MCF 10A (cell line): ENCODE measurements around the gene SIGLEC6. TPM values are rescaled to one million over a fixed set of nuclear protein-coding genes. Genes with fewer than 3 reads are reported as not detected.

ENCODE experiments used
- BruUV-seq: library from RNA; stranded (reverse); fragments of 400-500 nt; replicated peaks from 2 replicates; lab custom pipeline; 2021; lab: Mats Ljungman, UMichigan
- CTCF ChIA-PET: fragments of 300-600 bp; sonication (Branson Sonifier 250); formaldehyde crosslinking; extraction: SDS; loops from one replicate; lab custom pipeline; 2021; ENCODE audit warnings: antibody characterized with exemption, inconsistent platforms; lab: Yijun Ruan, JAX
- POLR2A ChIA-PET: fragments of 300-600, 350-650 bp; sonication (Branson Sonifier 250); formaldehyde crosslinking; extraction: SDS; loops from one replicate; lab custom pipeline; 2020; ENCODE audit warnings: antibody characterized with exemption, inconsistent platforms; lab: Yijun Ruan, JAX
- DNase-seq: peaks from one replicate; pipeline ENCODE4 v3.0.0-alpha.2; 2018; ENCODE audit not compliant: unreplicated experiment
- H3K27ac Mint-ChIP-seq: one replicate; pipeline ENCODE4 v1.8.0; 2022; ENCODE audit warnings: mild to moderate bottlenecking, low read depth, mixed read lengths; ENCODE audit not compliant: unreplicated experiment
- H3K27me3 Mint-ChIP-seq: one replicate; pipeline ENCODE4 v1.8.0; 2022; ENCODE audit warnings: mixed read lengths; ENCODE audit not compliant: insufficient read depth, unreplicated experiment
- H3K36me3 Mint-ChIP-seq: one replicate; pipeline ENCODE4 v1.8.0; 2022; ENCODE audit warnings: mild to moderate bottlenecking, moderate library complexity, mixed read lengths; ENCODE audit not compliant: insufficient read depth, unreplicated experiment
- H3K4me1 Mint-ChIP-seq: one replicate; pipeline ENCODE4 v1.8.0; 2022; ENCODE audit warnings: mixed read lengths; ENCODE audit not compliant: insufficient read depth, unreplicated experiment
- H3K4me3 Mint-ChIP-seq: one replicate; pipeline ENCODE4 v1.8.0; 2022; ENCODE audit warnings: mild to moderate bottlenecking, moderate library complexity, mixed read lengths; ENCODE audit not compliant: unreplicated experiment
- H3K9me3 Mint-ChIP-seq: one replicate; pipeline ENCODE4 v1.8.0; 2022; ENCODE audit warnings: mixed read lengths; ENCODE audit not compliant: unreplicated experiment
- intact Hi-C: fragments of 100-400 bp; cut with micrococcal nuclease; formaldehyde crosslinking; loops from 2 replicates; pipeline ENCODE4 v1.14.1; 2022
- total RNA-seq: library from RNA; stranded (reverse); gene quantifications from 2 replicates; pipeline ENCODE4 v1.2.3, GENCODE V29; 2022
- TF ChIP-seq, protein P1 (sequence below): fragments of 200-600 bp; IDR thresholded peaks from one replicate; pipeline ENCODE4 v1.8.0; 2022; ENCODE audit warnings: antibody characterized with exemption, mild to moderate bottlenecking; ENCODE audit not compliant: unreplicated experiment

Gene SIGLEC6
- total RNA-seq, 1 experiment from 2014 or later = not detected

DNA sequence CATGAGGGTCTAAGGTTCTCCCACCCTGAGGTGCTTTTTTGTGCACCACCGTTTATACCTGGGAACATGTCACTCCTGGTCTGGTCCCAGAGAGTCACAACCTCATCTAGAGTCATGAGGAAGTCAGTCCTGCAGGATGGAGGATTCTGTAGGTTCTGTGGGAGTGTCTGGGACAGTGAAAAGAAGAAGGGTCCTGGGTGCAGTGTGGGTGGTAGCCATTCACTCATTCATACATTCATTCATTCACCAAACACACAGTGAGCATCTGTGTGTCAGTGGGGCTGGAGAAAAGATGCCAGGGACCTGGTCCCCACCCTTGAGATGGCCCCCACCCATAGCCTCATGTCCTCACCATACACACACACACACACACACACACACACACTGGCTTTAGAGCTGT lies 61.8 kb downstream of the SIGLEC6 start:
- no peaks in the 10 kb centered on the region for H3K4me1 Mint-ChIP-seq
- CTCF ChIA-PET = interaction anchor here (0.7 to 1.1 kb wide), 2 partner anchors 16 to 28 kb away, joined by 3 read pairs; no protein-coding TSS in a partner anchor
- H3K9me3 Mint-ChIP-seq = no peaks in the 10 kb centered on the region
- intact Hi-C loops = no loop called here
- no TSS peak for BruUV-seq
- H3K27ac Mint-ChIP-seq = no peak overlapping the region
- H3K4me3 Mint-ChIP-seq = no peak overlapping the region
- no peaks in the 10 kb centered on the region for H3K36me3 Mint-ChIP-seq
- DNase-seq = no peak
- POLR2A ChIA-PET = no interaction called here
- H3K27me3 Mint-ChIP-seq = no peaks in the 10 kb centered on the region
- TF ChIP-seq, protein P1, sequence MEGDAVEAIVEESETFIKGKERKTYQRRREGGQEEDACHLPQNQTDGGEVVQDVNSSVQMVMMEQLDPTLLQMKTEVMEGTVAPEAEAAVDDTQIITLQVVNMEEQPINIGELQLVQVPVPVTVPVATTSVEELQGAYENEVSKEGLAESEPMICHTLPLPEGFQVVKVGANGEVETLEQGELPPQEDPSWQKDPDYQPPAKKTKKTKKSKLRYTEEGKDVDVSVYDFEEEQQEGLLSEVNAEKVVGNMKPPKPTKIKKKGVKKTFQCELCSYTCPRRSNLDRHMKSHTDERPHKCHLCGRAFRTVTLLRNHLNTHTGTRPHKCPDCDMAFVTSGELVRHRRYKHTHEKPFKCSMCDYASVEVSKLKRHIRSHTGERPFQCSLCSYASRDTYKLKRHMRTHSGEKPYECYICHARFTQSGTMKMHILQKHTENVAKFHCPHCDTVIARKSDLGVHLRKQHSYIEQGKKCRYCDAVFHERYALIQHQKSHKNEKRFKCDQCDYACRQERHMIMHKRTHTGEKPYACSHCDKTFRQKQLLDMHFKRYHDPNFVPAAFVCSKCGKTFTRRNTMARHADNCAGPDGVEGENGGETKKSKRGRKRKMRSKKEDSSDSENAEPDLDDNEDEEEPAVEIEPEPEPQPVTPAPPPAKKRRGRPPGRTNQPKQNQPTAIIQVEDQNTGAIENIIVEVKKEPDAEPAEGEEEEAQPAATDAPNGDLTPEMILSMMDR = no peak

DNA sequence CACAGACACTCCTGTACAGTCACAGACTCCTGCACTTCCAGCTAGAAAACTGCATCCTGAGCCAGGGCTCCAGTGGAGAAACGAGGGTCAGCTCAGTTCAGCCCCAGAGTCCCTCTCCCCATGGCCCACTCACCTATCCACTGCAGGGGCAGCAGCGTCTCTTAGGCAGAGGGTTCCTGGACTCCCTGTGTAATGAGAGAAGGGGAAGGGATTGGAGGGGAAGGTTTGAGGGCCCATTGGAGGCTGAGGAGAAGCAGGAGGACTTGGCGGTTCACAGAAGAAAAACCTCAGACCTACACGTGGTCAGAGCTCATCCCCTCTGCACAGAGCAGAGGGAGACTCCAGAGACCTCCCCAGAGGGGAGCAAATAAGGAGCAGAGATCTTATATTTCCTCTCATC lies 62.3 kb downstream of the SIGLEC6 start:
- intact Hi-C loops = no loop called here
- TF ChIP-seq, protein P1 = no peak
- no peaks in the 10 kb centered on the region for H3K4me1 Mint-ChIP-seq
- H3K9me3 Mint-ChIP-seq = no peaks in the 10 kb centered on the region
- ChIA-PET POLR2A (no interaction called here), CTCF (interaction anchor here (0.6 to 1.5 kb wide), 5 partner anchors 28 to 219 kb away, joined by 3 to 7 read pairs (median 3); no protein-coding TSS in a partner anchor)
- no peak overlapping the region for H3K27ac Mint-ChIP-seq
- no peak for DNase-seq
- H3K27me3 Mint-ChIP-seq = no peaks in the 10 kb centered on the region
- no peak overlapping the region for H3K4me3 Mint-ChIP-seq
- no TSS peak for BruUV-seq
- no peaks in the 10 kb centered on the region for H3K36me3 Mint-ChIP-seq

DNA sequence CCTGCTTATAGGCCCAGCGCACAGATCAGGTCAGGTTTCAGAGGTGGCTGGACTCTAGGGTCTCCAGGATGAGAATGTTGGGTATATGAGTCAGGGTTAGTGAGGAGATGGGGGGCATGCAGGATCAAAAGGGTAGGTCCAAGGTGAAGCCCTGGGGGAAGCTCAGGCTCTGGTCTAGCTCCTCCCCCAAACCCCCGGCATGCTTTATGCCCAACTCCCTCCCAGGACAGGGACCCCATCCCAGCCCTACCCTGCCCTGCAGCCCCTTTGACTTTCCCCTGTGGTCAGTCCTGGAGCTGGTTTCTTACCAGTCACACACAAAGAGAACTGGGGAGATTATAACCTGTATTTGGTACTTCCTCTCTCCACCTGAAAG lies 62.9 kb downstream of the SIGLEC6 start:
- H3K27ac Mint-ChIP-seq = no peak overlapping the region
- no peaks in the 10 kb centered on the region for H3K36me3 Mint-ChIP-seq
- TF ChIP-seq, protein P1 = no peak
- no peak overlapping the region for H3K4me3 Mint-ChIP-seq
- ChIA-PET CTCF (interaction anchor here (0.7 to 1.5 kb wide), 5 partner anchors 170 to 301 kb away, joined by 3 to 7 read pairs (median 3); no protein-coding TSS in a partner anchor), POLR2A (no interaction called here)
- H3K9me3 Mint-ChIP-seq = no peaks in the 10 kb centered on the region
- H3K4me1 Mint-ChIP-seq = no peaks in the 10 kb centered on the region
- no TSS peak for BruUV-seq
- DNase-seq = no peak
- no peaks in the 10 kb centered on the region for H3K27me3 Mint-ChIP-seq
- intact Hi-C loops = no loop called here

DNA sequence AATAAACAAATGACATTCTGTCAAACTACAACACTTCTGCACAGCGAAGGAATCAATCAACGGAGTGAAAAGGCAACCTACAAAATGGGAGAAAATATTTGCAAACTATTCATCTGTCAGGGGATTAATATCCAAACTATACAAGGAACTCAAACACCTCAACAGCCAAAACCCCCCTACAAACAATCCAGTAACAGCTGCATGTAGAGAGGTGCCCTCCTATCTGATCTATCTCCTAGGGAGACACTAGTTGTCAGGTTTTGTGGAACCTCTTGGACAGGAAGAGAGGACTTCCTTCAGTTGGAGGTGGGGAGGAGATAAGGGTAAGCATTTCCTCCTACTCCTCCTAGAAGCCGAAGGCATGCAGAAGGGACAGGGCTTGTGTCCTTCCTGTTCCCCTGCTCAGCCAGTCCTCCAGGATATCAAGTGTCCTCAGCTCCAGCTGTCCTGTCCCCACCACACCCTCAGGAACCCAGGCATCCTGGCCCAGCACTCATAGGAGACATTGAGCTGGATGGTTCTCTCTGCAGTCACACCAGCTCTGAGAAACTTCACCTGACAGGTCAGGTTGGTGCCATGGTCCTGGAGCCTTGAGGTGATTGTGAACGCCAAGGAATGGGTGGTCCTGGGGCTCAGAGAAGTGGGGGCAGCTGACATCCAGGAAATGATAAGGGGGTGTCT lies 63.5 kb downstream of the SIGLEC6 start:
- CTCF ChIA-PET = interaction anchor here (0.7 to 1.5 kb wide), 5 partner anchors 171 to 300 kb away, joined by 3 to 7 read pairs (median 3); no protein-coding TSS in a partner anchor
- no peak overlapping the region for H3K27ac Mint-ChIP-seq
- no peaks in the 10 kb centered on the region for H3K4me1 Mint-ChIP-seq
- no peaks in the 10 kb centered on the region for H3K36me3 Mint-ChIP-seq
- no peaks in the 10 kb centered on the region for H3K27me3 Mint-ChIP-seq
- intact Hi-C loops = no loop called here
- BruUV-seq = no TSS peak
- no peak for DNase-seq
- H3K9me3 Mint-ChIP-seq = no peaks in the 10 kb centered on the region
- POLR2A ChIA-PET = no interaction called here
- H3K4me3 Mint-ChIP-seq = no peak overlapping the region
- TF ChIP-seq, protein P1 = no peak

Other genes with a start within 250 kb of the SIGLEC6 start
- gene IGLON5, start 220.0 kb downstream of the SIGLEC6 start, total RNA-seq = not detected in 2 replicates
- 0.58 and 0.74 TPM in 2 replicates for gene VSIG10L, start 189.5 kb downstream of the SIGLEC6 start, total RNA-seq
- 109 and 114 TPM in 2 replicates for gene ETFB, start 165.3 kb downstream of the SIGLEC6 start, total RNA-seq
- gene CLDND2, start 162.7 kb downstream of the SIGLEC6 start, total RNA-seq = 0.79 TPM in 1 of 2 replicates, not detected in the other
- not detected in 2 replicates for gene NKG7, start 159.0 kb downstream of the SIGLEC6 start, total RNA-seq
- gene LIM2, start 143.7 kb downstream of the SIGLEC6 start, total RNA-seq = not detected in 2 replicates
- not detected in 2 replicates for gene C19orf84, start 141.1 kb downstream of the SIGLEC6 start, total RNA-seq
- gene SIGLEC10, start 114.0 kb downstream of the SIGLEC6 start, total RNA-seq = not detected in 2 replicates
- gene SIGLEC8, start 73.2 kb downstream of the SIGLEC6 start, total RNA-seq = not detected in 2 replicates
- not detected in 2 replicates for gene CEACAM18, start 53.1 kb downstream of the SIGLEC6 start, total RNA-seq
- not detected in 2 replicates for gene SIGLEC12, start 29.9 kb downstream of the SIGLEC6 start, total RNA-seq
- gene ZNF175, start 39.6 kb upstream of the SIGLEC6 start, total RNA-seq = 6.9 and 9.3 TPM in 2 replicates
- not detected in 2 replicates for gene SIGLEC5, start 98.7 kb upstream of the SIGLEC6 start, total RNA-seq
- gene SIGLEC14, start 115.2 kb upstream of the SIGLEC6 start, total RNA-seq = not detected in 2 replicates
- 13.1 and 18.1 TPM in 2 replicates for gene SPACA6, start 161.7 kb upstream of the SIGLEC6 start, total RNA-seq
- gene HAS1, start 192.3 kb upstream of the SIGLEC6 start, total RNA-seq = 0.34 and 0.42 TPM in 2 replicates
- 6.2 and 8.6 TPM in 2 replicates for gene FPR1, start 220.2 kb upstream of the SIGLEC6 start, total RNA-seq
- not detected in 2 replicates for gene FPR2, start 229.5 kb upstream of the SIGLEC6 start, total RNA-seq